SK-N-DZ (cell line): Measurements from ENCODE around the gene ZSCAN25.
"Not testable (repeated sequence)": the region's sequence is repeated elsewhere in the genome, so short reads cannot be mapped to it uniquely, and the experiment has no call there.

Source experiments
- DNase-seq: peaks from one replicate; pipeline ENCODE4 v3.0.0-alpha.2; 2015; ENCODE audit warnings: low spot score

The ZSCAN25 gene

DNA sequence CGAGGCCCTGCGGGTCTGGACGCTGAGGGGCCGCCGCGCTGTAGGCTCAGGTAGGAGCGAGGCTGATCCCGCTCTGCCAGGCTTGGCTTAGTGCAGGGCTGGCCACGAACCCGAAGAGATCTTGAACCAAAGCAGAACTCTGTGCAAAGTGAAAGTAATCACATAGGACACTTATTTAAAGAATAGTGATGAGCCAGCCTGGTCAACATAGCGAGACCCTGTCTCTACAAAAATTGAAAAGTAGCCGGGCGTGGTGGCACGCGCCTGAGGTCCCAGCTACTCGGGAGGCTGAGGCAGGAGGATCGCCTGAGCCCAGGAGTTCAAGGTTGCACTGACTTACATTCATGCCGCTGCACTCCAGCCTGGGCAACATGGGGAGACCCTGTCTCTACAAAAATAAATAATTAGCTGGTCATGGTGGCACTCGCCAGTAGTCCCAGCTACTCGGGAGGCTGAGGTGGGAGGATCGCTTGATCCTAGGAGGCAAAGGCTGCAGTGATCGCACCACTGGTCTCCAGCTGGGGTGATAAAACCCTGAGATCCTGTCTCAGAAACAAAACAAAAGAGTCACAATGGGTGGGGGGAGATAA, 541 bp downstream of the ZSCAN25 start:
- DNase-seq = no peak

DNA sequence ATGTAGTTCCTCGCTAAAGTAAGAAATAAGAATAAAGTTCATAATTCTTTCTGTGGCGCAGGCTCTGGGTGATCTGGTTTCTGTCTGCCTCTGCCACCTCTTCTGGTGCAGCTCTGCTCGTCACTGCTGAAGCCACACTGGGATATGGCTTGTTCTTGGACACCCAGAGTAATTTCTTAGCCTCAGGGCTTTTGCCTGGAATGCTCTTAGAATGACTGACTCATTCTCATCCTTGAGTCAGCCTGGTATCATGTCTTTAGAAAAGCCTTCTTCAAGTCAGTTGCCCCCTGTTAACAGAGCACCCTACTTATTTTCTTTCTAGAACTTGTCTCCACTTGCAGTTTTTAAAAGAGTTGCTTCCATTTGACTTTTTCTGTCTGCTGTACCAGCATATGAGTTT, 2.0 kb downstream of the ZSCAN25 start:
- DNase-seq = no peak

GRCh38 chr7:99619571-99620130, 2.9 kb downstream of the ZSCAN25 start:
- DNase-seq = no peak

DNA sequence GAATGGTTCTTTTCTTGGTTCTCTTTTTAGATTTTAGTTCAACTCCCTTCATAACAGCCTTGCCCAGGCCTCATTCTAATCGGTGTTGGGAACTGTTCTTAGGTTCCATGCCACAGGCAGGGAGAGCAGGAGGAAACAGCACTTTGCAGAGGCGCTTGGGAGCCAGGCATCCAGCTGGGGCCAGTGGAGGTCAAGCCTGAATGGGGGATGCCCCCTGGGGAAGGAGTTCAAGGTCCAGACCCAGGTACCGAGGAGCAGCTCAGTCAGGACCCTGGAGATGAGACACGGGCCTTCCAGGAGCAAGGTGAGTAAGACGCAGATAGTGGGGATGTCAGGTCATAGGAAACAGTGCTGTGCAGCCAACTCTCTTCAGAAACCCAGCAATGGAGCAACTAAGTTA, 4.5 kb downstream of the ZSCAN25 start:
- DNase-seq = no peak

- DNase-seq = no peak
Measured at GRCh38 chr7:99622596-99622995, 5.8 kb downstream of the ZSCAN25 start.

- no peak for DNase-seq
Measured at GRCh38 chr7:99623091-99623693, 6.4 kb downstream of the ZSCAN25 start.

GRCh38 chr7:99623702-99624447, 7.1 kb downstream of the ZSCAN25 start:
- DNase-seq = no peak

GRCh38 chr7:99624484-99624883, 7.7 kb downstream of the ZSCAN25 start:
- DNase-seq = no peak

- DNase-seq = no peak
Measured at GRCh38 chr7:99625321-99625720, 8.6 kb downstream of the ZSCAN25 start.

- no peak for DNase-seq
Measured at GRCh38 chr7:99625961-99626360, 9.2 kb downstream of the ZSCAN25 start.

DNA sequence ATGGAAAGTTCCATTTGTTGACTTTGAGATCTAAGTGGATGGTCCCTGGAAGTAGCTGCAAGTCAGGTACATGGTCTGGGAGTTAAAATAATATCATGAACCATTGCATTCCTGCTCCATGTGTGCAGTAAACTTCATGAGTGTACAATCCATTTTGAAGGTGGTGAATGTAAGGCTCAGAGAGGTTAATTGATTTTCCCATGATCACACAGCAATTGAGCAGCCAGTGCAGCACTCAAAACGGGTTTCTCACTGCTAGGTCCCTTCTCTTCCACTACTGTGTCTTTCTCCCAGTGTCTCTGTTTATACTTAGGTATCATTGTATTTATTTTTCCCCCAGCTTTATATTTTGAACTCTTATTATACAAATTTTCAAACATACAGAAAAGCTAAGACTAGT, 9.9 kb downstream of the ZSCAN25 start:
- DNase-seq = no peak

- DNase-seq = no peak
Measured at GRCh38 chr7:99627513-99627912, 10.8 kb downstream of the ZSCAN25 start.

DNA sequence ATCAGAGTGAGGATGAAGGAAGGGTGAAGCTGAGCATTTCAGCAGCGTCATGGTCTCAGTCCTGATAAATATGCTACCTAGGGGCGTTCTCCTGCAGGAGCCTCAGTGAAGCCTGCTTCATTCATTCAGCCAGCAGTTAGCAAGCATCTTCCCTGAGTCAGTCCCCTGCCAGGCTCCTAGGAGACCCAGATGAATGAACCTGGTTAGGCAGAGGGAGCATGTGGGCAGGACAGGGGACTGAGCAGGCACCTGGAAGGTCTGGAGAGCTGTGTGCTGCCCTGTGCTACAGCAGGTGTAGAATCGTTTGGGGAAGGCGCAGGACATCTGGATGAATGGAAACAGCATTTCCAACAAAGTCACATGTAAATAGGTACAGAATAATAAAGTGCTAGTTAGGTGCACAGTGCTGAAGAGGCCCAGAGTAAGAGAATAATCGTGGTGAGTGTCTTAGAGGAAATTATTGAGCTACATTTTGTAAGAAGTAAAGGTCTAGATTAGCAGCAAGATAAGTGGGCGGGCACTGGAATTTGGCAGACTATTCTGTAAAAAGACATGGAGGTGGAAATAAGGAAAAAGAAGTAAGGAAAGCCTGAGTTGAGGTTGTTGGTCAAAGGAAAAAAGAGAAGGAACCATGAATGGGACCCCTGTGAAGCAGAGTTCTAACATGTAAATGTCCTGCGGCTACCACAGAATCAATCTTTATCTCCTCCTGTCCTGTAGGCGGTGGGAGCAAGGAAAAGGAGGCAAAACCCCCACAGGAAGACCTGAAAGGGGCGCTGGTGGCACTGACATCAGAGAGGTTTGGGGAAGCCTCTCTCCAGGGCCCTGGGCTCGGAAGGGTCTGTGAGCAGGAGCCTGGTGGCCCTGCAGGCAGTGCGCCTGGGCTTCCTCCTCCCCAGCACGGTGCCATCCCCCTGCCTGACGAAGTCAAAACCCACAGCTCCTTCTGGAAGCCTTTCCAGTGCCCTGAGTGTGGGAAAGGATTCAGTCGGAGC, 12.0 kb downstream of the ZSCAN25 start:
- DNase-seq = no peak

- no peak for DNase-seq
Measured at GRCh38 chr7:99629643-99630042, 12.9 kb downstream of the ZSCAN25 start.

DNA sequence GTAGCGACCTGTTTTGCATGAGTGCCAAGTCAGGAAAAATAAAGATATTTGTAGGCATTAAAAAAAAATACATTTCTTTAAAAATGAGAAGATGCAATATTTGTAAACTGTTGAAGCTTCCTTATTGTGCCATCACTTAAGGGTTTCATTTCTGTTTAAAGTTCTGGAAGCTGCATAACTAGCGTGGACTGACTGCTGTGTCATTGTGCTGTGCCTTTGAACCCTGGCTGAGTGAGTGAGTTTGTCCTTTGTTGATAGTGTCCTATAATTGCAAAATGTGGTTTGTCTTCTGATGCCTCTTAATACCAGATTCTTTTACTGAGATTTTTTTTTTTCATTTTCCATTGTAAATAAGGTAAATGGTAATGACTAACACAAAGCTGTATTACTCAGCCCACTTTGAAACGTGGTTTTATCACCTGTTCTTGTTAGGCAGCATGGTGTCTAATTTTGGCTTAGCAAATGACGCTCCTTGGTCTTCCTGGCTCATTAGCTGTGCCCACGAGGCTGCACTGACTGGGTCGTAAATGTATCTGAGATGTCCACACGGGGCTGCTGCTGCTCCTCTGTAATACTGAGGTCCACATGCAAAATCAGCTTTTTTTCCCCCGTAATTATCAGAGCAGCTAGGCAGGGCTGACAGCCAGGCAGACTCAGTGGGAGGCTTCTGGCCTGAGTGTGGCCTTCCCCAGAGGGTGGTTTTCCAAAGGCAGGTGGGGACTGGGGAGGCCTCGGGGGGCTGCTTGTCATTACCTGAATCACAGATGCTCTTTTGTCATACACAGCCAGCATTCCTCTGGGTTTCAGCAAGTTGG, 14.8 kb downstream of the ZSCAN25 start:
- no peak for DNase-seq

GRCh38 chr7:99637414-99637813, 20.7 kb downstream of the ZSCAN25 start:
- DNase-seq = not testable (repeated sequence)

- DNase-seq = no peak
Measured at GRCh38 chr7:99638731-99639130, 22.0 kb downstream of the ZSCAN25 start.

GRCh38 chr7:99639267-99639666, 22.5 kb downstream of the ZSCAN25 start:
- no peak for DNase-seq

- DNase-seq = no peak
Measured at GRCh38 chr7:99642027-99642426, 25.3 kb downstream of the ZSCAN25 start.

DNA sequence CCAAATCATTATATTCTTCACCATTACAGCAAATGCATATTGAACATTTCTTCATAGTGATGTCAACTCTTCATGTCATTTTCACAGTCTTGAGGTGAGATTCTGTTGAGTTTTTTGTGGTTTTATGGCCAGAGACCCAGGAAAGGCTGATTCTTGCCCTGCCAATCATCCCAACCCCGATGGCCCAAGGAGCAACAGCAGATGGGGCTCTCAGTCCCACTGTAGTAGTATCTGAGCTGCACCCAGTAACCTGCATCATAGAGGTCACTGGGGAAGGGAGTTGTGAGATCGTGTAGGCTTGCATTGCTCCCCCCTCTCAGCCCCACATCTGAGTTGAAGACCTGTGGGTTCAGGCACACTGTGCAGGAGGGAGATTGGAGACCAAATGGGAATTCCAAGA, 26.7 kb downstream of the ZSCAN25 start:
- DNase-seq = no peak

GRCh38 chr7:99644431-99644830, 27.7 kb downstream of the ZSCAN25 start:
- no peak for DNase-seq
